Effector CD8-positive, alpha-beta T cell (primary cell): ENCODE results near the gene GNG3.
"Not testable (repeated sequence)": the region's sequence is repeated elsewhere in the genome, so short reads cannot be mapped to it uniquely, and the experiment has no call there.

Experiments
- DNase-seq: peaks from one replicate; lab custom pipeline; 2025; lab: John Stamatoyannopoulos, UW

GNG3 gene

DNA sequence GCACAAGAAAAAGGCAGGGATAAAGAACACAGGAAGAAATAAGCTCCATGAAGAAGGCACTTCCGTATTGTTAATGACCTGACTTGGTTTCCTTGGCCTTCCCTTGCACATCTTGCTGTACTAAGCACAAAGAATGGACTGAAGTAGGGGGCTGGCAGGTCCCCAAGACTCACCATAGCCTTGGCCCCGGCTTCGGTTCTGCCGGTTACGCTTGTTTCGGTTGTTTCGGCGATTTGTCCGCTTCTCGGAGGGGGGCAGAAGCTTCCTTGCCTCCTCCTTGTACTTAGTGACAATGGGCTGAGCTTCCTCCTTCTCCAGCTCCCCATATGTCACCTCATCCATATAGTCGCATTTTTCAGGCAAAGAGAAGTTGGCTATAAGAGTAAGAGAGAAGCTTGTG, 9.3 kb downstream of the GNG3 start:
- DNase-seq, result no peak

- no peak for DNase-seq
Measured at GRCh38 chr11:62719302-62719978, 12.0 kb downstream of the GNG3 start.

DNA sequence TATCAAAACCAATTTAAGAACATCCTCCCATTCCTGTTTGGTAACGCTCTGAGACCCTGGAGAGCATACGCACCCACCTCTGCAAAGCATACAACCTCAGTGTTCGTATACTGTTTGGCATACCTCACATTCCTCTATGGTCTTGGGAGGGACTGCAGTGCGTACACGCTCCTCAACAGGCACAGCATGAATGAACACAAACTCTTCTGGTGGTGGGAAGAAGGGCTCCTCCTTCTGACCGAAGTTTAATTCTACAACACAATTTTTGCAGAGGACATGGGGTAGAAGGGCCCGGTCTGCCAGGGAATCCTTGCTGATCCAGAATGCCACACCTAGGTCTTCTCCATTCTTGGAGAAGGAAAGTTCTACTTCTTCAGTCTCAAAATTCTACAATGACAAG, 14.5 kb downstream of the GNG3 start:
- no peak for DNase-seq

- DNase-seq, result no peak
Measured at GRCh38 chr11:62724171-62724570, 16.7 kb downstream of the GNG3 start.

DNA sequence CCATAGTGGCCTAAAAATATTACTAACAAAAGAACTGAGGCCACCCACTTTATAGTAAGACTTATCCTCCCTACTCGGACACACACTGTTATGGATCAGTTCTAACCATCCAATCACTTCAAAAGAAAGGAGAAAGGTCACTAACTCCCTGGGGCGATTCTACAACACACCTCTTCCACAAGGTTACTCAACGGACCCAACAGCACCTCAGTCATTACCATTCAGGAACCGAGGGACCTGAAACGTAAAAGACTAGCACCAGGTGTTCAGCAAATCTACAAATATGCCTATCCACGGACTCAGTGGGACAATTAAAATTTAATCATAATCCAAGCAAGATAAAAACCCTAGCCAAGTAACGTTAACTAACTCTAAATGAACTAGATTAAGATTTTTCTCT, 18.2 kb downstream of the GNG3 start:
- DNase-seq, result no peak

GRCh38 chr11:62726156-62726914, 18.9 kb downstream of the GNG3 start:
- no peak for DNase-seq

DNA sequence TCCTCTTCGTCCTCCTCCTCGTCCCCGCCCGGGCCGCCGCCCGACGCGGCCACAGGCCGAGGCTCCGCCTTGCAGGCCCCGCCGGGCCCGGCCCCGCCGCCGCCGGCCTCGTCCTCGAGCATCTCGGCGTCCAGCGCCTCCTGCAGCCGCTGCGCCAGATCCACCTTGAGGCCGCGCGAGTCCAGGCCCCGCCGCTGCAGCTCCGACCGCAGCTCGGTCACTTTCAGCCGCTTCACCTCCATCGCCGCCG, 19.4 kb downstream of the GNG3 start:
- DNase-seq, result no peak

DNA sequence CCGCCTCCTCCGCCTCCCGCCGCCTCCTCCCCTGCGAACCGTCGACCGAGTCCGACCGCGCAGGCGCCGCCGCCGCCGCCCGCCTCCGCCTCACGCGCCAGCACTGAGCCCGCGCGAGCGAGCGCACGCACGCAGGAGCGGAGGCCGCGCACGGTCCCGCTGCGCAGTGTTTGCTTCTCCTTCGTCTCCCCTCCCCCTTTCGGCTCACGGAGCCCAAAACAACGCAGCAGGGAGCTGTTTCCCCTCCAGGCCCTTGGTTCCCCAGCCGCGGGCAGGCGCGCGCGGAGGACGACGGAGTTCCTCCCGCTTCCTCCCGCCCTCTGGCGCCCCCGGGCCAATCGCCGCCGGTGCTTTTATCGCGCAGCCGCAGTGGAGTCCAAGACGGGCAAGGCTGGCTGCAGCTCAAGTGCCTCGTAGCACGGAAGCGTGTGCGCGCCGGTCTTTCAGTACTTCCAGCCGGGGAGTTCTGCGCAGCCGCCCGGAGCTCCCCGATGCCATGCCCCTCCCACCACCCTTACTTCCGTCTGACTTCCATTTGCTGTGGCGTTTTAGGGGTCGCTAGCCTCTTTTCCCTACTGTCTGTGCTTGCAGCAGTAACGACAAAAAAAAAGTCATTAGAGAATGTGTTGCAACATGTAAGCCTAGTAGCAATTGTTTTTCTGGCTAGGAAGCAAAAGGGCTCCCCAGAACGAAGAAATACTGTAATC, 19.8 kb downstream of the GNG3 start, which contains the start of gene HNRNPUL2:
HNRNPUL2 (minus strand) TSS at position 293 of the 707 bp plus-strand sequence. CDS start 301 bp downstream, outside the sequence.
- peak; percentile 97 for DNase-seq

- peak; percentile 78 for DNase-seq
Measured at GRCh38 chr11:62727872-62728170, 20.3 kb downstream of the GNG3 start.

DNA sequence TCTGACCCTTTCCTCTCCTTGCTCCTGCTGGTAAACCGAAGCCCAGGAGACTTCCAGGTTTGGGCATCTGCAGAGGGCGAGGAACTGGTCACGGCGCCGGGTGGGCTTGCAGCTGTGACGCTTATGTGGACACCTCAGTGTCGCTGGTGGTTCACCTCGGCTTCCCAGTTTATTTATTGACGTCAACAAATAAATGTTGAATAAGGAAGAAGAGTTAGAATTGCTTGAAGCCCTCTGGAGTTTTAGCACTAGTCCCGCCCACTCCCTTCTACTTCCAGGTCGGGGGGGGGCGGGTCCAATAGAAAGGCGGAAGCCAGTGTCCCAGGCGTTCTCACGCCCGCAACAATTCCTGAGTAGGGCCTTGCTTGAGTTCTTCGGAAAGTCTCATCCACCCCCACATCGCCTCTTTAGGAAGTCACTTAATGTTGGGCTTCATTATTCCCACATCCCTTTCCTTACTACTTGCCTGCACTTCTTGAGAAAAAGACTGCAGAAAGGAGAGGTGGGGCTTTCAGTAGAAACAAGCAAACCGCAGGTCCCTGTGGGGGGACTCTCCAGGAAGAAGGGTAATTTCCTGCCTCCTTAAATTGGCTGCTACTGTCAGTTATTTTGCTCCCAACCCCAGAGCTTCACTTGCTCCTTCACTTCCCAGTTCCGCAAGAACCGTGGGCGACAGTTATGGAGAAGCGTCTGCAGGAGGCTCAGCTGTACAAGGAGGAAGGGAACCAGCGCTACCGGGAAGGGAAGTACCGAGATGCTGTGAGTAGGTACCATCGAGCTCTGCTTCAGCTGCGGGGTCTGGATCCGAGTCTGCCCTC, 20.9 kb downstream of the GNG3 start, which contains the start of gene TTC9C:
TTC9C (plus strand) TSS at position 316 of the 818 bp plus-strand sequence; CDS start at position 679, 363 bp downstream.
- peak; percentile 75 for DNase-seq

- not testable (repeated sequence) for DNase-seq
Measured at GRCh38 chr11:62730076-62730475, 22.6 kb downstream of the GNG3 start.

DNA sequence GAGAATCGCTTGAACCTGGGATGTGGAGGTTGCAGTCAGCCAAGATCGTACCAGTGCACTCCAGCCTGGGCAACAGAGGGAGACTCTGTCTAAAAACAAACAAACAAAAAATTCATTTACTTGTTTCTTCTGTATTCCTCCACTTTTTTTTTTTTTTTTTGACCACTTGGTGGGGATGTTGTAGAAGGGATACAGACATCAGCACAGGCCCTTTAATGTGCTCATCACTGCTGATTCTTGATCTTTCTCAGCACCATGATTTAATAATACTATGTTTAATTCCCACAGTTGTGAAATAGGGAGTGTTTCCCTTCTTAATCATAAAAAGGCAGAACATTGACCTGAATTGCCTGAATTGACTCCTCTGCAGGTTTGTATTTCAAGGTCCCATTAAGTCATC, 25.4 kb downstream of the GNG3 start:
- no peak for DNase-seq

DNA sequence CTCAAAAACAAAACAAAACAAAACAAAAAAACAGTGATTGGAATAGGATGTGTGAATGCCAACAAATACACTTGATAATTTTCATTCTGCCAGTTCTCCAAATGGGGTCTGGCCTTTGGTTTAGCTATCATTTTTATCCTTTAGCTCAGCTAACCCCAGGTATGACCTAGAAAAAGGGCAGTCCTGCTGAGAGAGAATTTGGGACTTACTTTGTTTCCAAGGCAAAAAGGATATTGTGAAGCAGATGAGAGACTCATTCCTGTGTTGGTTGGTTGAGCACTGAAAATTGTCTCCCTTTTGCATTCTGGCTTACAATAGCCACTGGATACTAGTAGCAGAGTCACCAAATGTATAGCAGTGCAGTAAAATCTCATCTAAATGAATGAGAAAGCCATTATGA, 29.7 kb downstream of the GNG3 start:
- no peak for DNase-seq

DNA sequence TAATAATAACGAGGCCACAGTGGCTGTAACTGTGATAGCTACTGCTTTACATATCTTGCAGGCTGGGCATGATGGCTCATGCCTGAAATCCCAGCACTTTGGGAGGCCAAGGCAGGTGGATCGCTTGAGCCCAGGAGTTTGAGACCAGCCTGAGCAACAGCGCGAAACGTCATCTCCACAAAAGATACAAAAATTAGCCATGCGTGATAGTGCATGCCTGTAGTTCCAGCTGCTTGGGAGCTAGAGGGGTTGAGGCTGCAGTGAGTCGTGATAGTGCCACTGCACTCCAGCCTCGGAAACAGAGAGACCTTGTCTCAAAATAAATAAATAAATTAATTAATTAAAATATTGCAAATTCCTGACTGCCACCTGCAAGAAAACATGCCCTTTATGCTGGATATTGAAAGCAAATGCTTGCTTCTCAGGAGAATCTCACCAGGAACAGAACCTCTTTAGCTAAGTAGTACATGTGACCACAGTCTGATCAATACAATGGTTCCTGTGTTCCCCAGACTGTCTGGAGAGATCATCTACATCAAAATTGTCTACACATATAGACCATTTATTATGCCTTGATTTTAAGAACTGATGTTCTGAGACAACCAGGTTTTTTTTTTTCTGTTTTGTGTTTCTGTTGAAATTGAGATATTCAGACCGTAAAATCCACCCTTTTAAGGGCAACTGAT, 40.1 kb downstream of the GNG3 start:
- DNase-seq, result no peak

DNA sequence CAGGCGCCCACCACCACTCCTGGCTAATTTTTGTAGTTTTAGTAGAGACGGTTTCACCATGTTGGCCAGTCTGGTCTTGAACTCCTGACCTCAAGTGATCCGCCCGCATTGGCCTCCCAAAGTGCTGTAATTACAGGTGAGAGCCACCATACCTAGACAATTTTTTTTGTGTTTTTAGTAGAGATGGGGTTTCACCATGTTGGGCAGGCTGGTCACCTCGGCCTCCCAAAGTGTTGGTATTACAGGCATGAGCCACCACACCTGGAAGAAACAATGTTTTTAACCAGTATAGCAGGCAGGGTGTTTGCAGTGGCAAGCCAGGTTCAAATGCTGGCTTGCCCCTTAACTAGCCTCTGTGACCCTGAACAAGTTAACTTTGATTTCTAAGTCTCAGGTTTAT, 42.5 kb downstream of the GNG3 start:
- not testable (repeated sequence) for DNase-seq

DNA sequence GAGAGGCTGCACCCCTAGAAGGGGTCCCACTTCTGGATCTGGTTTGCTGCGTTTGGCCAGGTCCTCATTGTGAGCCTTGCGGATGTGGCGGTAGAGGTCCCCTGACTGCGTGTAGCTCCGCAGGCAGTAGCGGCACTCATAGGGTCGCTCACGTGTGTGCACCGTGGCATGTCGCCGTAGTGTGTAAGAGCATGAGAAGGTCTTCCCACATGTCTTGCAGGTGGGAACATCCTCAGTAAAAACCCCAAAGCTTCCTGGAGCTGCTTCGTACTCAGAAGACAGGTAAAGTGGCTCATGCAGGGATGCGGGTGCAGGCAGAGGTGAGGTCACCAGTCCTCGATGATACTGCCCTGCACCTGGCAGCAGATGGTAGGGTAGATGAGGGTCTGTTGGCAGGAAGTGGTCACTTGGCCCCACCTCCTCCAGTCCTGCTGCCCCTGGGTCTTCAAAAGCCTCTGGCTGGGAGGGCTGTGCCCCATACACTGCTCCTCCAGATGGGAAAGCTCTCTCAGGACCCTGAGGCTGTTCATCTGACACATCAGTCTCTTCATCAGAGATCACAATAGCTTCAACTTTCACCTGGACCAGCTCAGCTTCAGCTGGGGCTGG, 44.8 kb downstream of the GNG3 start:
- no peak for DNase-seq

GRCh38 chr11:62752994-62753735, 45.7 kb downstream of the GNG3 start:
- no peak for DNase-seq

- DNase-seq, result peak; percentile 91
Measured at GRCh38 chr11:62753736-62754603, 46.5 kb downstream of the GNG3 start, which contains the start of gene ZBTB3. ZBTB3 (minus strand) TSS chr11:62754160; CDS start chr11:62753664, 496 bp downstream.

DNA sequence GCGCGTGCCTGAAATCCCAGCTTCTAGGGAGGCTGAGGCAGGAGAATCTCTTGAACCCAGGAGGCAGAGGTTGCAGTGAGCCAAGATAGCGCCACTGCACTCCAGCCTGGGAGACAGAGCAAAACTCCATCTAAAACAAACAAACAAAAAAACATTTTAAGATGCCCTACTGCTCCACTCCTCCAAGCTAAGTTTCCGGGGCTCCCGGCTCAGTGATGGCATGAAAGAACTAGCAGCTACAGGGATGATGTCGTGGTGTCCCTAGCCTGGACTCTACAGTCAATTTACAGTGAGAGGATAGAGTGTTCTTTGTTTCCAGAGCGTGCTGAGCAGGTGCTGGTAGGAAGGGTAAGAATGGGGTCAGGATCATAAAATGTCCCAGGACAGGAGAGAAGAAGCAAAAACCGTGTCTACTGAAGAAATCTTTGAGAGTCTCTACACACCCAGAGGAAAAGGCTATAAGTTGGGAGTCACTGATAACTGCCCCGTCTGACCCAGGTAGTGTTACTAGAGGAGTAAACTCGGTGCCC, 47.7 kb downstream of the GNG3 start:
- DNase-seq, result no peak
